ENCODE results near the gene SNAP23. TPM values are rescaled to one million over a fixed set of nuclear protein-coding genes. Genes with fewer than 3 reads are reported as not detected.
"Not testable (repeated sequence)": the region's sequence is repeated elsewhere in the genome, so short reads cannot be mapped to it uniquely, and the experiment has no call there.

Gene SNAP23
- polyA plus RNA-seq, 4 donors = 83.2 to 112 (median 104) TPM

- no peak for DNase-seq (ENCODE audit: low read depth in 4 of 4, low spot score in 2 of 4)
Observed at GRCh38 chr15:42553554-42553953, 58.1 kb downstream of the SNAP23 start.

GRCh38 chr15:42556550-42557207, 61.2 kb downstream of the SNAP23 start:
- DNase-seq (ENCODE audit: low read depth in 4 of 4, low spot score in 2 of 4) = not testable (repeated sequence)

- no peak for DNase-seq (ENCODE audit: low read depth in 4 of 4, low spot score in 2 of 4)
Observed at GRCh38 chr15:42558739-42559138, 63.3 kb downstream of the SNAP23 start.

- DNase-seq (ENCODE audit: low read depth in 4 of 4, low spot score in 2 of 4) = peak; percentile 78 to 96 (median 92)
Observed at GRCh38 chr15:42575188-42576039, 80.0 kb downstream of the SNAP23 start, which contains the start of gene STARD9. Gene STARD9, plus strand, starts transcription at chr15:42575606. Its CDS starts 110 bp downstream, at chr15:42575716.

GRCh38 chr15:42576040-42576594, 80.7 kb downstream of the SNAP23 start:
- DNase-seq (ENCODE audit: low read depth in 4 of 4, low spot score in 2 of 4) = no peak

- no peak for DNase-seq (ENCODE audit: low read depth in 4 of 4, low spot score in 2 of 4)
Observed at GRCh38 chr15:42576776-42577175, 81.3 kb downstream of the SNAP23 start.

- no peak for DNase-seq (ENCODE audit: low read depth in 4 of 4, low spot score in 2 of 4)
Observed at GRCh38 chr15:42577514-42578031, 82.1 kb downstream of the SNAP23 start.

GRCh38 chr15:42578984-42579537, 83.6 kb downstream of the SNAP23 start:
- no peak for DNase-seq (ENCODE audit: low read depth in 4 of 4, low spot score in 2 of 4)

GRCh38 chr15:42581272-42581730, 85.9 kb downstream of the SNAP23 start:
- DNase-seq (ENCODE audit: low read depth in 4 of 4, low spot score in 2 of 4) = peak in 2 of 4 donors; percentile 71 to 78

Other genes starting within 250 kb of the SNAP23 start
- 10 to 100 TPM; 20.0 to 34.4 (median 28.2) TPM for gene GANC, start 222.4 kb upstream of the SNAP23 start, polyA plus RNA-seq (ENCODE audit: insufficient read length in 4 of 4)
- 10 to 100 TPM; 47.7 to 61.0 (median 58.8) TPM for gene TMEM87A, start 222.2 kb upstream of the SNAP23 start, polyA plus RNA-seq (ENCODE audit: insufficient read length in 4 of 4)
- gene CAPN3, start 136.1 kb upstream of the SNAP23 start, polyA plus RNA-seq (ENCODE audit: insufficient read length in 4 of 4) = 10 to 100 TPM; 17.2 to 32.5 (median 28.8) TPM
- 10 to 100 TPM; 41.5 to 52.7 (median 50.6) TPM for gene ZNF106, start 4.5 kb upstream of the SNAP23 start, polyA plus RNA-seq (ENCODE audit: insufficient read length in 4 of 4)
- 10 to 100 TPM; 17.5 to 24.2 (median 22.3) TPM for gene LRRC57, start 53.2 kb downstream of the SNAP23 start, polyA plus RNA-seq (ENCODE audit: insufficient read length in 4 of 4)
- 10 to 100 TPM; 20.0 to 26.5 (median 23.6) TPM for gene HAUS2, start 53.2 kb downstream of the SNAP23 start, polyA plus RNA-seq (ENCODE audit: insufficient read length in 4 of 4)
- gene STARD9, start 80.0 kb downstream of the SNAP23 start, polyA plus RNA-seq (ENCODE audit: insufficient read length in 4 of 4) = 10 to 100 TPM in 2 of 4 donors, 1 to 10 TPM in 2; 6.7 to 15.3 (median 11.2) TPM
- 10 to 100 TPM; 15.5 to 25.8 (median 20.7) TPM for gene CDAN1, start 241.5 kb downstream of the SNAP23 start, polyA plus RNA-seq (ENCODE audit: insufficient read length in 4 of 4)